Neural progenitor cell (in vitro differentiated cells): ENCODE results near the gene MT1H. TPM values are rescaled to one million over a fixed set of nuclear protein-coding genes. Genes with fewer than 3 reads are reported as not detected.

ENCODE experiments used
- DNase-seq: peaks from one replicate; pipeline ENCODE4 v3.0.0-alpha.2; 2016; ENCODE audit warnings: low spot score
- H2AFZ ChIP-seq: fragments of 200-600 bp; sonication (generic); replicated peaks from 2 replicates; pipeline ENCODE4 v1.6.1; 2016; ENCODE audit warnings: antibody characterized with exemption
- H3F3A ChIP-seq: fragments of 200-600 bp; sonication (generic); 2 replicates; pipeline ENCODE4 v1.6.1; 2016; ENCODE audit warnings: antibody characterized with exemption, low read depth
- H3K27ac ChIP-seq: fragments of 200-600 bp; sonication (generic); 2 replicates; pipeline ENCODE4 v1.5.1; 2016; ENCODE audit warnings: mild to moderate bottlenecking
- H3K27me3 ChIP-seq: fragments of 200-600 bp; sonication (generic); 2 replicates; pipeline ENCODE4 v1.6.1; 2016; ENCODE audit warnings: mild to moderate bottlenecking, moderate library complexity
- H3K36me3 ChIP-seq: fragments of 200-600 bp; sonication (generic); 2 replicates; pipeline ENCODE4 v1.5.1; 2016
- H3K4me1 ChIP-seq: fragments of 200-600 bp; sonication (generic); 2 replicates; pipeline ENCODE4 v1.6.1; 2016; ENCODE audit warnings: mixed run types
- H3K4me2 ChIP-seq: fragments of 200-600 bp; sonication (generic); 2 replicates; pipeline ENCODE4 v1.6.1; 2016
- H3K4me3 ChIP-seq: fragments of 200-600 bp; sonication (generic); 2 replicates; pipeline ENCODE4 v1.5.1; 2016
- H3K79me2 ChIP-seq: fragments of 200-600 bp; sonication (generic); 2 replicates; pipeline ENCODE4 v1.6.1; 2016; ENCODE audit warnings: low read depth
- H3K9ac ChIP-seq: fragments of 200-600 bp; sonication (generic); 2 replicates; pipeline ENCODE4 v1.6.1; 2016
- H3K9me3 ChIP-seq: fragments of 200-600 bp; sonication (generic); 2 replicates; pipeline ENCODE4 v1.5.1; 2016; ENCODE audit warnings: low read depth
- H4K20me1 ChIP-seq: fragments of 200-600 bp; sonication (generic); 2 replicates; pipeline ENCODE4 v1.6.1; 2016; ENCODE audit warnings: low read depth
- H3K27ac Mint-ChIP-seq: 3 replicates; pipeline ENCODE4 v1.8.0; 2021; ENCODE audit warnings: mixed read lengths
- H3K27me3 Mint-ChIP-seq: 2 replicates; pipeline ENCODE4 v1.8.0; 2022; ENCODE audit warnings: low read depth, mild to moderate bottlenecking, inconsistent platforms, moderate library complexity, mixed read lengths; ENCODE audit not compliant: insufficient read depth
- H3K36me3 Mint-ChIP-seq: 3 replicates; pipeline ENCODE4 v1.8.0; 2021; ENCODE audit warnings: mixed read lengths
- H3K4me1 Mint-ChIP-seq: 3 replicates; pipeline ENCODE4 v1.8.0; 2021; ENCODE audit warnings: mixed read lengths
- H3K4me3 Mint-ChIP-seq: 3 replicates; pipeline ENCODE4 v1.8.0; 2021; ENCODE audit warnings: mild to moderate bottlenecking, moderate library complexity, mixed read lengths
- H3K9me3 Mint-ChIP-seq: 3 replicates; pipeline ENCODE4 v1.8.0; 2020; ENCODE audit warnings: mixed read lengths
- EZH2 ChIP-seq: fragments of 200-600 bp; sonication (generic); IDR thresholded peaks from 2 replicates; pipeline ENCODE4 v1.6.1; 2017; ENCODE audit warnings: antibody characterized with exemption, mild to moderate bottlenecking, moderate library complexity
- EZH2phosphoT487 ChIP-seq: fragments of 200-600 bp; sonication (generic); IDR thresholded peaks from 2 replicates; pipeline ENCODE4 v1.6.1; 2017; ENCODE audit warnings: antibody characterized with exemption
- total RNA-seq: library from RNA; depleted of rRNA; stranded (reverse); fragments of >200 nt; gene quantifications from 2 replicates; pipeline ENCODE4 v1.2.3, GENCODE V29; 2015; ENCODE audit warnings: low replicate concordance
- TF ChIP-seq, protein P1 (sequence below): fragments of 200-600 bp; sonication (generic); IDR thresholded peaks from 2 replicates; pipeline ENCODE4 v1.5.1; 2017; ENCODE audit warnings: antibody characterized with exemption, mild to moderate bottlenecking

MT1H gene
- total RNA-seq, 1 donor from 2014 or later: not detected

DNA sequence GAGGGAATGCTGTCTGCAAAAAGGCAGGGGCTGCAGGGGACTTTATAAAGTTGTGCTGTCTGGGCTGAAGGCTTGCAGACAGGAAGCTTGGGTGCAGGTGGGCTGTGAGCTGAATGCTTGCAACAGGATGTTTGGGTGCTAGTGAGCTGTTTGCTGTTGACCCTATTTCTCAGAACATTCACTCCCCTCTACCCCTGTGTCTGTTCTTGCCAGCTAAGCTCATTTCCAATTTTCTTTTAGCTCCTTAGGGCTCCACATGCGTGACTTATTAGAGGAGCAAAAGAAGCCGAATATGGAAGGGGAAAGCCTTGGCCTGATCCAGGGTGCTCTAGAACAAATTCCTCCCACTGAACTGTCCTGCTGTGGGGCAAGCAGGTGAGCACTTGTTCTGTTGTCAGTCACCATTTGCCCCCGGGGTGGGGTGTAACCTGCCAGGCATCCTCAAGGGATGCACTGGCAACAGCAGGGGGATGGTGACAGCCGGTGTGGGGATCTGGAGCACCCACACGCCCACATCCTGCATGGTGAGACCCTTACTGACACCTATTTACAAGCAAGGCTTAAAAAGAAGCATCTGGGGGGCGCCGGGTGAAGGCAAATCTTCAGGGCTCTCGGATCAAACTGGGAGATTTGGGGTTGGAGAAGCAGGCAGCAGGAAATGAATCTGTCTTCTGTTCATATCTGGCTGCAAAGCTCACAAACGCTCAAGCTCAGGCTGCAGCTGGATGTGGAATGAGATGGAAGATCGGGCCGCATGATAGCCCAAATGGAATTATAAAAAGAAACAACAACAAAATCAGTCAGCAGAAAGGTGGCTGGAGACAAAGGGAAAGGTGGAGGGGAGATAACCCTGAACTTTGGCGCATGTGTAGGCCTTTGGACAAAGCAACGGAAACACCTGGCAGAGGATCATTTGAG, 39.2 kb downstream of the MT1H start:
- no peaks in the 10 kb centered on the region for H3F3A ChIP-seq
- DNase-seq: no peak
- no peaks in the 10 kb centered on the region for H3K79me2 ChIP-seq
- Mint-ChIP-seq H3K4me1 (no peaks in the 10 kb centered on the region), H3K27me3 (peaks cover 6% of the 10 kb centered on the region), H3K9me3 (no peaks in the 10 kb centered on the region), H3K4me3 (no peak overlapping the region), H3K27ac (no peak overlapping the region), H3K36me3 (no peaks in the 10 kb centered on the region)
- H3K9me3 ChIP-seq: no peaks in the 10 kb centered on the region
- no peak overlapping the region for H3K4me3 ChIP-seq
- no peaks in the 10 kb centered on the region for H4K20me1 ChIP-seq
- H2AFZ ChIP-seq: no peak overlapping the region
- no peak overlapping the region for H3K9ac ChIP-seq
- H3K36me3 ChIP-seq: no peaks in the 10 kb centered on the region
- TF ChIP-seq EZH2 (no peak), EZH2phosphoT487 (no peak)
- TF ChIP-seq, protein P1, sequence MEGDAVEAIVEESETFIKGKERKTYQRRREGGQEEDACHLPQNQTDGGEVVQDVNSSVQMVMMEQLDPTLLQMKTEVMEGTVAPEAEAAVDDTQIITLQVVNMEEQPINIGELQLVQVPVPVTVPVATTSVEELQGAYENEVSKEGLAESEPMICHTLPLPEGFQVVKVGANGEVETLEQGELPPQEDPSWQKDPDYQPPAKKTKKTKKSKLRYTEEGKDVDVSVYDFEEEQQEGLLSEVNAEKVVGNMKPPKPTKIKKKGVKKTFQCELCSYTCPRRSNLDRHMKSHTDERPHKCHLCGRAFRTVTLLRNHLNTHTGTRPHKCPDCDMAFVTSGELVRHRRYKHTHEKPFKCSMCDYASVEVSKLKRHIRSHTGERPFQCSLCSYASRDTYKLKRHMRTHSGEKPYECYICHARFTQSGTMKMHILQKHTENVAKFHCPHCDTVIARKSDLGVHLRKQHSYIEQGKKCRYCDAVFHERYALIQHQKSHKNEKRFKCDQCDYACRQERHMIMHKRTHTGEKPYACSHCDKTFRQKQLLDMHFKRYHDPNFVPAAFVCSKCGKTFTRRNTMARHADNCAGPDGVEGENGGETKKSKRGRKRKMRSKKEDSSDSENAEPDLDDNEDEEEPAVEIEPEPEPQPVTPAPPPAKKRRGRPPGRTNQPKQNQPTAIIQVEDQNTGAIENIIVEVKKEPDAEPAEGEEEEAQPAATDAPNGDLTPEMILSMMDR: no peak
- H3K27me3 ChIP-seq: no peaks in the 10 kb centered on the region
- no peak overlapping the region for H3K27ac ChIP-seq
- no peak overlapping the region for H3K4me2 ChIP-seq
- no peaks in the 10 kb centered on the region for H3K4me1 ChIP-seq

DNA sequence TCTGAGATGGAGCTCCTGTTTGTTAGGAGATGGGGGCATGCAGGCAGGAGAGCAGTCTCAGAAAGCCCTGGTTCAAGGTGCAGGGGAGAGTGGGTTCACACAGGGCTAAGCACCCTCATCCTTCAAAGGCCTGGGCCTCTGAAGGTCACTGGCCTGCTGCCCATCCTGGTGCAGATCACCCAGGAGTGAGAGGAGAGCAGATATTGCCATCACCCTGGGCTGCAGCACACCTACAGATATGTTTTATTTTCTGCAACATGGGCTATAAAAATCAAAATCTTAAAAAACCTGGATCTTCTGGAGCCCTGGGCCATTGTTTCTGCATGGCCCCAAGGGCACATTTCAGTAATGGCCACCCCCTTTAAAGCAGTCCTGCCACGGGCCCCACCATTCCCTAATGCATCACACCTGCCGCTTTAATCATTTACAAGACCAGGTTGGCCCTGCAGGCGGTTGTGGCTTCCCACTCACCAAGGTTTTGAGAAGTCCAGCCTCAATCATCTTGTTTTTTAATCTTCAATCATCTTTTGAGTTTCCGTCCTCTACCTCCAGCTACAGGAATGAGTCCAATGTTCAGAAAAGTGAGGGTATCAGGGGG, 39.9 kb downstream of the MT1H start:
- Histone ChIP-seq H3K27ac (no peak overlapping the region), H3K27me3 (no peaks in the 10 kb centered on the region), H2AFZ (no peak overlapping the region), H3K4me1 (no peaks in the 10 kb centered on the region), H3K9ac (no peak overlapping the region), H3K9me3 (no peaks in the 10 kb centered on the region), H4K20me1 (no peaks in the 10 kb centered on the region), H3K4me3 (no peak overlapping the region), H3K36me3 (no peaks in the 10 kb centered on the region), H3K79me2 (no peaks in the 10 kb centered on the region), H3F3A (no peaks in the 10 kb centered on the region), H3K4me2 (no peak overlapping the region)
- Mint-ChIP-seq H3K9me3 (no peaks in the 10 kb centered on the region), H3K27me3 (peaks cover 9% of the 10 kb centered on the region), H3K4me3 (no peak overlapping the region), H3K4me1 (no peaks in the 10 kb centered on the region), H3K27ac (peak overlapping the region; percentile 22), H3K36me3 (no peaks in the 10 kb centered on the region)
- DNase-seq: no peak
- no peak for TF ChIP-seq EZH2
- TF ChIP-seq EZH2phosphoT487: no peak
- TF ChIP-seq, protein P1: no peak

DNA sequence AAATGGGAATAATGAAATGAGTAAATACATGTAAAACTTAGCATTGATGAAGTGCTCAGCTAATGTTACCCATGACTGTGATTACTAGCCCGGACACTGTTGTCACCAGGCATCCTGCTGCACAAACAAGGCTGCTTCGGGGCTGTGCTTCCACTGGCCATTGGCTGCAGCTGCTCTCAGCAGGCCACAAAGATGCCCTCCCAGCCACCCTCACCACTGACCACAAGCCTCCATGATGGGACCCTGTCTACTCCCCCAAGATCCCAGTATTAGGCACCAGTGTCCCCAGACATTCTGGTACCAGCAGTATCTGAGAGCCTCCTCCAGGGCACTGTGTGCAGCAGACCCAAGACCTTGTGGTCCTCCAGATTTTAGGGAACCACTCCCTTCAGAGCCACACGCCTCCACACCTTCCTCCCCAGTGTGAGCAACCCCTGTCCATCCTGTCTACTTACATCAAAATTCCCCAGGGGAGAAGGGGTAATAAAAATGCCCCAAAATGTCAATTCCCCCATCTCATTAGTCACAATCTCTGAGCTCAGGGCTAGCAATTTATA, 40.6 kb downstream of the MT1H start:
- no peaks in the 10 kb centered on the region for H4K20me1 ChIP-seq
- no peaks in the 10 kb centered on the region for H3K36me3 Mint-ChIP-seq
- H3K4me2 ChIP-seq: no peak overlapping the region
- no peaks in the 10 kb centered on the region for H3K36me3 ChIP-seq
- H3K4me3 ChIP-seq: no peak overlapping the region
- no peak overlapping the region for H3K27ac Mint-ChIP-seq
- H2AFZ ChIP-seq: no peak overlapping the region
- no peak for DNase-seq
- H3K27me3 ChIP-seq: no peaks in the 10 kb centered on the region
- TF ChIP-seq EZH2phosphoT487 (no peak), EZH2 (no peak)
- TF ChIP-seq, protein P1: no peak
- no peaks in the 10 kb centered on the region for H3F3A ChIP-seq
- H3K4me1 ChIP-seq: no peaks in the 10 kb centered on the region
- no peak overlapping the region for H3K4me3 Mint-ChIP-seq
- no peaks in the 10 kb centered on the region for H3K4me1 Mint-ChIP-seq
- H3K9me3 ChIP-seq: no peaks in the 10 kb centered on the region
- no peaks in the 10 kb centered on the region for H3K79me2 ChIP-seq
- H3K27ac ChIP-seq: no peak overlapping the region
- H3K9me3 Mint-ChIP-seq: no peaks in the 10 kb centered on the region
- no peak overlapping the region for H3K9ac ChIP-seq
- H3K27me3 Mint-ChIP-seq: peaks cover 10% of the 10 kb centered on the region
